Measurements from ENCODE around the gene LIMA1.

DNA sequence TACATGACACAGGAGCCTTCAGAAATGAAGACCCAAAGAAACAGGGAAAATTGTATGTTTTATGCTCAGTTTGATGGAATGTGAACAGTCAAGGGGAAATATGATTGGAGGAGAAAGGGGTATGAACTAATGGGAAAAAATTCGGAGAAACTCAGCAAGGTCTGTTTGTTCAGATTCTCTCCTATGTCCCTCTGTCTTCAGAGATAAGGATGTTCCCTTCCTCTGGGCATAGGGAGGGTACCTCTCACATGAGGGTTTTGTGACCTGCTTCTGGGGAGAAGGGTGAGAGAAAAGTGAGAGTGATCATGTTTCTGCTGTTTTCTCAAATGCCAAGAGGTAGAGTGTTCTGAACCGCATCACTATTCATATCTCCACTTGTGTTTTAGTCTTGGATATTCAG is 26.6 kb upstream of the LIMA1 start:
- TF ChIP-seq POLR2A (IDR thresholded peaks at IDR 0.05; ENCODE audit: low read depth, low read length): no peak
- TF ChIP-seq, protein P1, sequence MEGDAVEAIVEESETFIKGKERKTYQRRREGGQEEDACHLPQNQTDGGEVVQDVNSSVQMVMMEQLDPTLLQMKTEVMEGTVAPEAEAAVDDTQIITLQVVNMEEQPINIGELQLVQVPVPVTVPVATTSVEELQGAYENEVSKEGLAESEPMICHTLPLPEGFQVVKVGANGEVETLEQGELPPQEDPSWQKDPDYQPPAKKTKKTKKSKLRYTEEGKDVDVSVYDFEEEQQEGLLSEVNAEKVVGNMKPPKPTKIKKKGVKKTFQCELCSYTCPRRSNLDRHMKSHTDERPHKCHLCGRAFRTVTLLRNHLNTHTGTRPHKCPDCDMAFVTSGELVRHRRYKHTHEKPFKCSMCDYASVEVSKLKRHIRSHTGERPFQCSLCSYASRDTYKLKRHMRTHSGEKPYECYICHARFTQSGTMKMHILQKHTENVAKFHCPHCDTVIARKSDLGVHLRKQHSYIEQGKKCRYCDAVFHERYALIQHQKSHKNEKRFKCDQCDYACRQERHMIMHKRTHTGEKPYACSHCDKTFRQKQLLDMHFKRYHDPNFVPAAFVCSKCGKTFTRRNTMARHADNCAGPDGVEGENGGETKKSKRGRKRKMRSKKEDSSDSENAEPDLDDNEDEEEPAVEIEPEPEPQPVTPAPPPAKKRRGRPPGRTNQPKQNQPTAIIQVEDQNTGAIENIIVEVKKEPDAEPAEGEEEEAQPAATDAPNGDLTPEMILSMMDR (conservative IDR thresholded peaks at IDR 0.05; ENCODE audit: low read depth, low read length): no peak
- no peak for TF ChIP-seq CHD1 (IDR thresholded peaks at IDR 0.05; ENCODE audit: low read depth, low read length)
- TF ChIP-seq USF2 (IDR thresholded peaks at IDR 0.05; ENCODE audit: low read depth, low read length): no peak
- TF ChIP-seq SMC3 (IDR thresholded peaks at IDR 0.05; ENCODE audit: low read depth, low read length): no peak
- no peak for TF ChIP-seq RCOR1 (IDR thresholded peaks at IDR 0.05; ENCODE audit: insufficient replicate concordance, low read length)
- no peak for TF ChIP-seq MAZ (IDR thresholded peaks at IDR 0.05; ENCODE audit: borderline replicate concordance, low read depth, low read length)
- no peak for TF ChIP-seq RFX5 (IDR thresholded peaks at IDR 0.05; ENCODE audit: low read depth, low read length)

Data from IMR-90 (cell line).